HepG2 (cell line): Measurements from ENCODE around the gene WIPF3. TPM values are rescaled to one million over a fixed set of nuclear protein-coding genes. Genes with fewer than 3 reads are reported as not detected.

ENCODE experiments used
- ATAC-seq: fragments of 200-7000 bp; cut with Tn5 transposase; 3 replicates; pipeline ENCODE4 v1.9.1; 2020; ENCODE audit warnings: mild to moderate bottlenecking, moderate library complexity
- BruUV-seq: library from RNA; stranded (reverse); fragments of 400-500 nt; replicated peaks from 2 replicates; lab custom pipeline; 2021; lab: Mats Ljungman, UMichigan
- CTCF ChIA-PET: fragments of 300-600 bp; formaldehyde crosslinking; extraction: SDS; loops from one replicate; lab custom pipeline; 2021; ENCODE audit warnings: low total read pairs, inconsistent platforms, low intra/inter-chr PET ratio; lab: Yijun Ruan, JAX
- POLR2A ChIA-PET: fragments of 350-600 bp; sonication (Branson Sonifier 250); formaldehyde crosslinking; loops from one replicate; lab custom pipeline; 2020; ENCODE audit warnings: antibody characterized with exemption, inconsistent platforms; lab: Yijun Ruan, JAX
- DNase-seq: peaks from one replicate; pipeline ENCODE4 v3.0.0-alpha.2; 2015; ENCODE audit warnings: low spot score
- FAIRE-seq: peaks from 3 replicates; lab custom pipeline; 2011; peaks lifted over from hg19 to GRCh38; lab: Jason Lieb, UNC
- H2AFZ ChIP-seq: one replicate; pipeline ENCODE4 v1.6.1; 2011; ENCODE audit warnings: low read length, inconsistent platforms
- H3K27ac ChIP-seq: fragments of 300-600 bp; 3 replicates; pipeline ENCODE4 v1.8.0; 2011; ENCODE audit warnings: mixed run types, mild to moderate bottlenecking, mixed read lengths, low read length, inconsistent platforms; ENCODE audit not compliant: insufficient read depth; ENCODE audit errors: extremely low read length
- H3K27me3 ChIP-seq, 2 experiments: fragments of 200-600 bp in 1 of 2; 2 replicates in 1 of 2; 3 replicates in 1 of 2; pipeline versions ENCODE4 v1.6.0 to v1.8.0; 2011; ENCODE audit warnings: low read length in 2 of 2, mild to moderate bottlenecking in 2 of 2, moderate library complexity in 2 of 2, inconsistent platforms in 1 of 2; ENCODE audit not compliant: insufficient read depth in 2 of 2, control insufficient read depth in 1 of 2
- H3K36me3 ChIP-seq, 2 experiments: fragments of 200-600 bp in 1 of 2; replicated peaks in 1 of 2; 2 replicates in 1 of 2; 3 replicates in 1 of 2; pipeline versions ENCODE4 v1.5.1 to v1.8.0; 2011; ENCODE audit warnings: low read length in 2 of 2, inconsistent platforms in 1 of 2; ENCODE audit not compliant: insufficient read depth in 2 of 2, control insufficient read depth in 1 of 2
- H3K4me1 ChIP-seq: 2 replicates; pipeline ENCODE4 v1.5.1; 2012; ENCODE audit warnings: low read length, inconsistent platforms; ENCODE audit not compliant: insufficient read depth
- H3K4me2 ChIP-seq: 2 replicates; pipeline ENCODE4 v1.6.0; 2011; ENCODE audit warnings: low read depth, low read length, inconsistent platforms
- H3K4me3 ChIP-seq, 3 experiments: fragments of 200-600 bp in 1 of 3; sonication (generic), shearing (Covaris generic) in 1 of 3; replicated peaks in 1 of 3; 2 replicates each; pipeline ENCODE4 v1.5.1; 2011 to 2016; ENCODE audit warnings: low read length in 3 of 3, inconsistent platforms in 2 of 3, low read depth in 2 of 3, mild to moderate bottlenecking in 2 of 3, control low read depth in 1 of 3, mixed read lengths in 1 of 3; ENCODE audit not compliant: insufficient read depth in 1 of 3
- H3K79me2 ChIP-seq: one replicate; pipeline ENCODE4 v1.6.1; 2011; ENCODE audit warnings: low read length, inconsistent platforms; ENCODE audit not compliant: insufficient read depth
- H3K9ac ChIP-seq: 2 replicates; pipeline ENCODE4 v1.6.0; 2011; ENCODE audit warnings: mild to moderate bottlenecking, low read depth, low read length, inconsistent platforms; ENCODE audit not compliant: insufficient read depth
- H3K9me3 ChIP-seq: 2 replicates; pipeline ENCODE4 v1.5.1; 2012; ENCODE audit warnings: mild to moderate bottlenecking, low read length
- H4K20me1 ChIP-seq: 2 replicates; pipeline ENCODE4 v1.6.0; 2011; ENCODE audit warnings: inconsistent platforms, mild to moderate bottlenecking, low read length, moderate library complexity; ENCODE audit not compliant: insufficient read depth
- CBX1 ChIP-seq: IDR thresholded peaks from one replicate; pipeline ENCODE4 v1.6.1; 2016; ENCODE audit warnings: antibody characterized with exemption, low read depth
- DR1 ChIP-seq: sonication (generic); formaldehyde crosslinking; IDR thresholded peaks from 2 replicates; pipeline ENCODE4 v1.8.0; 2021; ENCODE audit warnings: mild to moderate bottlenecking, missing genetic modification reagents, inconsistent platforms
- HCFC1 ChIP-seq: fragments of 150-350 bp; IDR thresholded peaks from 2 replicates; pipeline ENCODE4 v1.6.1; 2014; ENCODE audit warnings: low read depth, low read length
- MIER3 ChIP-seq: IDR thresholded peaks from 2 replicates; pipeline ENCODE4 v1.6.1; 2016; ENCODE audit warnings: missing compliant biosample characterization, borderline replicate concordance
- SMAD3 ChIP-seq: sonication (generic); formaldehyde crosslinking; IDR thresholded peaks from 2 replicates; pipeline ENCODE4 v1.4.0; 2020; ENCODE audit warnings: missing genetic modification reagents
- YY1 ChIP-seq: IDR thresholded peaks from 2 replicates; pipeline ENCODE4 v1.6.1; 2011; ENCODE audit warnings: low read length, low read depth, moderate library complexity, mild to moderate bottlenecking; ENCODE audit not compliant: insufficient read depth, insufficient replicate concordance
- ZNF143 ChIP-seq: sonication (generic); formaldehyde crosslinking; IDR thresholded peaks from 2 replicates; pipeline ENCODE4 v1.4.0; 2020; ENCODE audit warnings: missing genetic modification reagents
- ZNF629 ChIP-seq: sonication (generic); formaldehyde crosslinking; conservative IDR thresholded peaks from 2 replicates; pipeline ENCODE4 v1.5.0; 2020; ENCODE audit warnings: missing genetic modification reagents
- ZNF777 ChIP-seq: sonication (generic); formaldehyde crosslinking; IDR thresholded peaks from 2 replicates; pipeline ENCODE4 v1.4.0; 2020; ENCODE audit warnings: missing genetic modification reagents
- WGBS: methylation state at CpG from one replicate; pipeline ENCODE4 v1.1.6; 2017; ENCODE audit warnings: low lambda C conversion rate; 5-methylcytosine and 5-hydroxymethylcytosine counted together
- in situ Hi-C: cut with HindIII; loops from 2 replicates; pipeline ENCODE4 v1.10.0; 2017; ENCODE audit warnings: low pct_unique_long_range_greater_than_20kb; ENCODE audit not compliant: extremely low pct_ligation_motif_present
- intact Hi-C: fragments of 100-400 bp; cut with micrococcal nuclease; formaldehyde crosslinking; loops from one replicate; pipeline ENCODE4 v1.10.0; 2022; ENCODE audit not compliant: unreplicated experiment
- polyA plus RNA-seq, 8 experiments: library from polyadenylated mRNA; depleted of rRNA in 3 of 8; stranded (reverse) in 7 of 8; unstranded in 1 of 8; fragments of >200 nt; fragmentation: Illumina TruSeq in 4 of 8; extraction: Trizol in 4 of 8; gene quantifications; 2 replicates each; pipeline versions ENCODE4 v1.2.1 to v1.2.3, GENCODE V29; 2011 to 2016; ENCODE audit warnings: low read depth in 4 of 8, missing spikeins in 1 of 8, mixed read lengths in 1 of 8; ENCODE audit not compliant: insufficient read depth in 1 of 8
- total RNA-seq, 5 experiments: library from RNA; depleted of rRNA; stranded (reverse); fragments of >200 nt; fragmentation: Illumina TruSeq; extraction: Trizol; gene quantifications; 2 replicates each; pipeline ENCODE4 v1.2.3, GENCODE V29; 2016; ENCODE audit warnings: low read depth in 1 of 5
- TF ChIP-seq, protein P1 (sequence below): sonication (generic); formaldehyde crosslinking; IDR thresholded peaks from 2 replicates; pipeline ENCODE4 v1.5.1; 2020; ENCODE audit warnings: missing genetic modification reagents, mild to moderate bottlenecking, borderline replicate concordance
- TF ChIP-seq, protein P2 (sequence below): sonication (generic); formaldehyde crosslinking; IDR thresholded peaks from 2 replicates; pipeline ENCODE4 v1.5.1; 2020; ENCODE audit warnings: mild to moderate bottlenecking, missing genetic modification reagents, borderline replicate concordance
- TF ChIP-seq, protein P3 (sequence below), 2 experiments: sonication (generic) in 1 of 2; formaldehyde crosslinking in 1 of 2; IDR thresholded peaks; 2 replicates each; pipeline versions ENCODE4 v1.6.1 to v1.9.0; 2014 to 2022; ENCODE audit warnings: antibody characterized with exemption in 1 of 2, borderline replicate concordance in 1 of 2, inconsistent platforms in 1 of 2, low read depth in 1 of 2, missing genetic modification reagents in 1 of 2

WIPF3 gene
- total and polyA plus RNA-seq, 2 of the 13 experiments (the other 11 are each of a cell fraction or from before 2014, with no cell fraction given): 0.03 TPM; not detected in 1

DNA sequence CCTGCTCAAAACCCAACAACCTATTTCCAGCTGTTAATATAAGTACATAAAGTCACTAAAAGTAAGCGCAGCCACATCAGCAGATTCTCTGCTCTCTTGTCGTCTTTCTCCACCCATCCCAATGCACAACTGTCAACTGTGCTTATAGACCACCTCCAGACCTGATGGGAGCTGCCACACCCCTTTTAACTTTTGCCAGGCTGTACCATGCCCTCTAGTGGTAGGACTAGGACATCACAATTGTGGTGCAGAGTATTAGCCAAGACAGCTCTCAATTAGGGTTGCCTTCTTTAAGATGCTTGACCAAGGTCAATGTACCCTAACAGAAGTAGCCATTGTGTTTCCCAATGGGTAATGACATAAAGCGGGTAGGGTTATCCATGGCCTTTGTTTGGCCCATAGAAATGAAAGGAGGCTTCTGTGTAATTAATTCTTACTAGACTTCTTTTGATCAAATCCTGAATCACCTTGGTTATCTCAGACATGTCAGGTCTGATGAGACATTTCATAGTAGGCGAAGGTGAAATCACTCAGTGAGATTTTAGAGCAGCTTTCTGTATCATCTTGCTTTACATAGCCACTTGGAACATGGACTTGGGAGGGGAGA, 115.2 kb downstream of the WIPF3 start (continued):
- TF ChIP-seq MIER3 (CRISPR knock-in tag) (no peak), ZNF629 (no peak)
- TF ChIP-seq, all 625 proteins: peak for 12

DNA sequence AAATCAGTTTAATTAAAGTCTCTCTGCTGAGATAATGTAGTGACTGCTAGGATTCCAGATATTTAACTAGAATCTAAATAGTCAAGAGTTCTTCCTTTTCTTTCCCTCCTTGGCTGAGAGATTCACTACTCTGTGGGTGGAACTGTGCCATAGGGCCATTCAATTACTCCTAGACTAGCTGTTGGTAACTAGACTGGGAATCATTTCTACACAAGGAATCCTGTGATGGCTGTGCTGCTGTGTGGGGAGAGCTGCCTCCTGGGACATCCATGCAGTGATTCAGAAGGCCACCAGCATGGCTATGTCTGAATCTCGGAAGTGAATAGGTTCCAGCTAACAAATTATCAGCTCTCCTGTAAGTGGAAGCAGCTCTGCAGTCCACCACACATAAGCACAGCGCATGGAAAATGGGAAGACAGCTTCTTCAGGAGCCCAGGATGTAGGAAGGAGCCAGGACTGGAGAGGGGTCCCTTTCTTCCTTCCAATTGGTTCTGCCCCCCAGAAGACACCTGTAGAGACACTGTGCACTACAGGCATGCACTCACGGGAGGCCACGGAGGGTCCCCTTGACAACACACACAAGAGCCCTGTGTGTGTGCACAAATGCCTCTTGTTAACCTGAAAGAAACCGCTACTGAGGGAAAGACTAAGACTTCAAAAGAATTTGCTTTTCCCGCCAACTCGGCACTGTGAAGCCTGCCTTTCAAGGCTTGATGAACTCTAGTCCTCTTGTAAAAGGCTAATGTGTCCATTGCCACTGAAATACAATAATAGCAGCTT, 116.8 kb downstream of the WIPF3 start:
- Histone ChIP-seq H3K4me1 (no peaks in the 10 kb centered on the region), H2AFZ (no peak overlapping the region), H3K27me3 (no peaks in the 10 kb centered on the region), H4K20me1 (peaks cover 8% of the 10 kb centered on the region; the same call in 1 of the 2 replicates), H3K36me3 (peaks cover 24 to 49% of the 10 kb centered on the region in 2 experiments), H3K9me3 (no peaks in the 10 kb centered on the region), H3K9ac (no peak overlapping the region), H3K4me3 (no peak overlapping the region), H3K79me2 (no peaks in the 10 kb centered on the region), H3K27ac (no peak overlapping the region), H3K4me2 (no peak overlapping the region)
- DNase-seq: no peak
- ChIA-PET POLR2A (no interaction called here), CTCF (no interaction called here)
- in situ Hi-C loops: no loop called here
- no peak for FAIRE-seq
- 97% methylated on average over 7 of the region's 7 CpGs for WGBS
- no TSS peak for BruUV-seq
- intact Hi-C loops: loop anchor here (5.0 kb wide), 1 partner anchor 46 kb away; no protein-coding TSS in a partner anchor
- no peak for ATAC-seq
- TF ChIP-seq, protein P1, sequence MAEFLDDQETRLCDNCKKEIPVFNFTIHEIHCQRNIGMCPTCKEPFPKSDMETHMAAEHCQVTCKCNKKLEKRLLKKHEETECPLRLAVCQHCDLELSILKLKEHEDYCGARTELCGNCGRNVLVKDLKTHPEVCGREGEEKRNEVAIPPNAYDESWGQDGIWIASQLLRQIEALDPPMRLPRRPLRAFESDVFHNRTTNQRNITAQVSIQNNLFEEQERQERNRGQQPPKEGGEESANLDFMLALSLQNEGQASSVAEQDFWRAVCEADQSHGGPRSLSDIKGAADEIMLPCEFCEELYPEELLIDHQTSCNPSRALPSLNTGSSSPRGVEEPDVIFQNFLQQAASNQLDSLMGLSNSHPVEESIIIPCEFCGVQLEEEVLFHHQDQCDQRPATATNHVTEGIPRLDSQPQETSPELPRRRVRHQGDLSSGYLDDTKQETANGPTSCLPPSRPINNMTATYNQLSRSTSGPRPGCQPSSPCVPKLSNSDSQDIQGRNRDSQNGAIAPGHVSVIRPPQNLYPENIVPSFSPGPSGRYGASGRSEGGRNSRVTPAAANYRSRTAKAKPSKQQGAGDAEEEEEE (CRISPR knock-in tag): no peak
- TF ChIP-seq, protein P2, sequence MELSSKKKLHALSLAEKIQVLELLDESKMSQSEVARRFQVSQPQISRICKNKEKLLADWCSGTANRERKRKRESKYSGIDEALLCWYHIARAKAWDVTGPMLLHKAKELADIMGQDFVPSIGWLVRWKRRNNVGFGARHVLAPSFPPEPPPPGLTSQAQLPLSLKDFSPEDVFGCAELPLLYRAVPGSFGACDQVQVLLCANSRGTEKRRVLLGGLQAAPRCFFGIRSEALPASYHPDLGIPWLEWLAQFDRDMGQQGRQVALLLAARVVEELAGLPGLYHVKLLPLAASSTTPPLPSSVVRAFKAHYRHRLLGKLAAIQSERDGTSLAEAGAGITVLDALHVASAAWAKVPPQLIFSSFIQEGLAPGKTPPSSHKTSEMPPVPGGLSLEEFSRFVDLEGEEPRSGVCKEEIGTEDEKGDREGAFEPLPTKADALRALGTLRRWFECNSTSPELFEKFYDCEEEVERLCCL (CRISPR knock-in tag): no peak
- TF ChIP-seq CBX1 (no peak), ZNF777 (CRISPR knock-in tag) (no peak), HCFC1 (no peak), YY1 (no peak), DR1 (CRISPR knock-in tag) (no peak), ZNF143 (CRISPR knock-in tag) (no peak), SMAD3 (CRISPR knock-in tag) (no peak)
- TF ChIP-seq, protein P3, sequence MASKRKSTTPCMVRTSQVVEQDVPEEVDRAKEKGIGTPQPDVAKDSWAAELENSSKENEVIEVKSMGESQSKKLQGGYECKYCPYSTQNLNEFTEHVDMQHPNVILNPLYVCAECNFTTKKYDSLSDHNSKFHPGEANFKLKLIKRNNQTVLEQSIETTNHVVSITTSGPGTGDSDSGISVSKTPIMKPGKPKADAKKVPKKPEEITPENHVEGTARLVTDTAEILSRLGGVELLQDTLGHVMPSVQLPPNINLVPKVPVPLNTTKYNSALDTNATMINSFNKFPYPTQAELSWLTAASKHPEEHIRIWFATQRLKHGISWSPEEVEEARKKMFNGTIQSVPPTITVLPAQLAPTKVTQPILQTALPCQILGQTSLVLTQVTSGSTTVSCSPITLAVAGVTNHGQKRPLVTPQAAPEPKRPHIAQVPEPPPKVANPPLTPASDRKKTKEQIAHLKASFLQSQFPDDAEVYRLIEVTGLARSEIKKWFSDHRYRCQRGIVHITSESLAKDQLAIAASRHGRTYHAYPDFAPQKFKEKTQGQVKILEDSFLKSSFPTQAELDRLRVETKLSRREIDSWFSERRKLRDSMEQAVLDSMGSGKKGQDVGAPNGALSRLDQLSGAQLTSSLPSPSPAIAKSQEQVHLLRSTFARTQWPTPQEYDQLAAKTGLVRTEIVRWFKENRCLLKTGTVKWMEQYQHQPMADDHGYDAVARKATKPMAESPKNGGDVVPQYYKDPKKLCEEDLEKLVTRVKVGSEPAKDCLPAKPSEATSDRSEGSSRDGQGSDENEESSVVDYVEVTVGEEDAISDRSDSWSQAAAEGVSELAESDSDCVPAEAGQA (IDR thresholded peaks at IDR 0.05; ENCODE audit: low read depth): no peak
- TF ChIP-seq, protein P3 (CRISPR knock-in tag; IDR thresholded peaks at IDR 0.05; ENCODE audit: borderline replicate concordance): no peak
